ENCODE data around the gene MYLK3. TPM values are rescaled to one million over a fixed set of nuclear protein-coding genes. Genes with fewer than 3 reads are reported as not detected.
A peak's percentile ranks its signal among the peaks of the same experiment; 100 is the strongest.

Gene MYLK3
- total RNA-seq, 4 donors from 2014 or later = 0.33 to 1.2 (median 0.57) TPM

DNA sequence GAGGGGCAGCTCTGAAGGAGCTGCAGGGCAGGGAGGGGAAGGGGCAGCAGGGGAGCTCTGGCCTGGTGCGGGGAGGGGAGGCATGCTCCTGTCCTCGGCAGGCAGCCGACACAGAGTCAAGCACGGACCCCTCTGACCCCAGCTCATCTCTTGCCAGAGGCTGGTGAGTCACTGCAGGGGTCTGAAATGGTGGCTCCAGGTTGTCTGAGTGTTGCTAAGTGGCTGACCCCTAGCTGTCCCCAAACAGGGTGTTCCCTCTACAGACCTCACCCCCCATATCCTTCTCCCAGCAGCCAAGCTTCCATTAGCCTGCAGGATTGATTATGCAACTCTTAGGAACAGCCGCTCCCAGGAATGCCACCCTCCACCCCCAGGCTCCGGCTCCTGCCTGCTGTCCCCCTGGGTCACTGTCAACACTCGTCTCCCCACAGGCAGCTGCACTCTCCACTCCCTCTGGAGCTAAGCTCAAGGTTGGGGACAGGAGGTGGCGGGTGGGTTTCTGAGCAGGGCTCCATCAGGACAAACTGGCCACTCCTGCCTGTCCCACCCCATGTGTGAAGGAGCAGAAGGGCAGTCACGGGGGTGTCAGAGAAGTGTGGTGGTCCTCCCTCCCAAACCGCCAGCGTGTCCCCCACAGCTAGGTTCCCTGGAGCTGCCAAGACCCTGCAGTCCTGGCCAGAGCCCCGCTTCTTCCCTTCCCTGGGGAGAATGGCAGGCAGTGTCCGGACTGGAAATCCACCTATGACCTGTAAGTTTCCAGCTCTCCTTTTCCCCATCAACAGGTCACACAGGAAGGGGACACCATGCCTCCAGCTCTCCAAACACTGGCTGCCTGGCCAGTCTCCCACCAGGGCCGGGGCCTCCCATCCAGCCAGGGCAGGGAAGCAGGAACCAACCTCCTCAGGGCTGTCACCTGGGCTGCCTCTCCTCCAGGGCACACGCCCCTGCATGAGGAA is 1.0 kb downstream of the MYLK3 start:
- H3K27ac ChIP-seq (replicated peaks in 1 of 4) = no peak overlapping the region
- WGBS = 87% methylated on average over 9 of the region's 15 CpGs
- H3K27me3 ChIP-seq = peaks cover 0 to 17% (median 0%) of the 10 kb centered on the region in 4 donors

DNA sequence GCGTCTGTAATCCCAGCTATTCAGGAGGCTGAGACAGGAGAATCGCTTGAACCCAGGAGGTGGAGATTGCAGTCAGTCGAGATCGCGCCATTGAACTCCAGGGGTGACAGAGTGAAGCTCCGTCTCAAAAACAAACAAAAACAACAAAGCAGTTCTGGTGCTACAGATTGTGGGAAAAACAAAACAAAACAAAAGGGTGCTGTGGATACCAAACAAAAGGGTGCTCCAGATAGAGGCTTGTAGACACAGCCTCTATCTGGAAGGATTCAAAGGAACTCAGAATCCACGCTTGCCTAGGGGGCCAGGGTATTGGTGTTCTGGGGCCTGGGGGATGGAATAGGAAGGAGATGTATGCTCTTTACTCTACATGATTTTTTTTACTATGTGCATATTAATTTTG is 2.5 kb downstream of the MYLK3 start:
- 82% methylated on average over 7 of the region's 7 CpGs for WGBS
- H3K27ac ChIP-seq (replicated peaks in 1 of 4) = no peak overlapping the region
- TF ChIP-seq POLR2AphosphoS5 (IDR thresholded peaks at IDR 0.05) (no peak), EP300 (IDR thresholded peaks at IDR 0.05) (no peak), POLR2A (IDR thresholded peaks at IDR 0.05; ENCODE audit: low read depth) (no peak)
- TF ChIP-seq, protein P1, sequence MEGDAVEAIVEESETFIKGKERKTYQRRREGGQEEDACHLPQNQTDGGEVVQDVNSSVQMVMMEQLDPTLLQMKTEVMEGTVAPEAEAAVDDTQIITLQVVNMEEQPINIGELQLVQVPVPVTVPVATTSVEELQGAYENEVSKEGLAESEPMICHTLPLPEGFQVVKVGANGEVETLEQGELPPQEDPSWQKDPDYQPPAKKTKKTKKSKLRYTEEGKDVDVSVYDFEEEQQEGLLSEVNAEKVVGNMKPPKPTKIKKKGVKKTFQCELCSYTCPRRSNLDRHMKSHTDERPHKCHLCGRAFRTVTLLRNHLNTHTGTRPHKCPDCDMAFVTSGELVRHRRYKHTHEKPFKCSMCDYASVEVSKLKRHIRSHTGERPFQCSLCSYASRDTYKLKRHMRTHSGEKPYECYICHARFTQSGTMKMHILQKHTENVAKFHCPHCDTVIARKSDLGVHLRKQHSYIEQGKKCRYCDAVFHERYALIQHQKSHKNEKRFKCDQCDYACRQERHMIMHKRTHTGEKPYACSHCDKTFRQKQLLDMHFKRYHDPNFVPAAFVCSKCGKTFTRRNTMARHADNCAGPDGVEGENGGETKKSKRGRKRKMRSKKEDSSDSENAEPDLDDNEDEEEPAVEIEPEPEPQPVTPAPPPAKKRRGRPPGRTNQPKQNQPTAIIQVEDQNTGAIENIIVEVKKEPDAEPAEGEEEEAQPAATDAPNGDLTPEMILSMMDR (IDR thresholded peaks at IDR 0.05) = no peak

More for the DNA sequence above, 1.0 kb downstream of the MYLK3 start:
- DNase-seq (ENCODE audit: extremely low spot score) = no peak
- intact Hi-C loops (cut with DNase I) = no loop called here
- Histone ChIP-seq H3K36me3 (no peaks in the 10 kb centered on the region), H3K9me3 (no peaks in the 10 kb centered on the region), H3K4me1 (peaks cover 0 to 10% (median 7%) of the 10 kb centered on the region in 4 donors), H3K4me3 (no peak overlapping the region)
- TF ChIP-seq EP300 (IDR thresholded peaks at IDR 0.05) (no peak), POLR2A (IDR thresholded peaks at IDR 0.05; ENCODE audit: low read depth) (no peak), POLR2AphosphoS5 (IDR thresholded peaks at IDR 0.05) (no peak)
- TF ChIP-seq, protein P1 (IDR thresholded peaks at IDR 0.05) = no peak

GRCh38 chr16:46743232-46743719 is 4.9 kb downstream of the MYLK3 start:
- DNase-seq (ENCODE audit: extremely low spot score) = no peak
- intact Hi-C loops (cut with DNase I) = no loop called here
- Histone ChIP-seq H3K4me1 (peaks cover 0 to 10% (median 3%) of the 10 kb centered on the region in 4 donors), H3K27me3 (peaks cover 0 to 17% (median 0%) of the 10 kb centered on the region in 4 donors), H3K36me3 (peaks cover 0 to 8% (median 0%) of the 10 kb centered on the region in 4 donors), H3K27ac (replicated peaks in 1 of 4) (peak overlapping the region in 1 of 4 donors; percentile 5), H3K4me3 (no peak overlapping the region), H3K9me3 (no peaks in the 10 kb centered on the region)
- 26% methylated on average over 10 of the region's 10 CpGs for WGBS
- TF ChIP-seq, protein P1 (IDR thresholded peaks at IDR 0.05) = no peak
- TF ChIP-seq POLR2A (IDR thresholded peaks at IDR 0.05; ENCODE audit: low read depth) (no peak), POLR2AphosphoS5 (IDR thresholded peaks at IDR 0.05) (no peak), EP300 (IDR thresholded peaks at IDR 0.05) (no peak)

More for the DNA sequence above, 2.5 kb downstream of the MYLK3 start:
- DNase-seq (ENCODE audit: extremely low spot score) = no peak
- no peaks in the 10 kb centered on the region for H3K9me3 ChIP-seq
- no peaks in the 10 kb centered on the region for H3K36me3 ChIP-seq
- peaks cover 0 to 17% (median 0%) of the 10 kb centered on the region in 4 donors for H3K27me3 ChIP-seq
- H3K4me3 ChIP-seq = no peak overlapping the region
- intact Hi-C loops (cut with DNase I) = no loop called here
- H3K4me1 ChIP-seq = peaks cover 0 to 10% (median 7%) of the 10 kb centered on the region in 4 donors

DNA sequence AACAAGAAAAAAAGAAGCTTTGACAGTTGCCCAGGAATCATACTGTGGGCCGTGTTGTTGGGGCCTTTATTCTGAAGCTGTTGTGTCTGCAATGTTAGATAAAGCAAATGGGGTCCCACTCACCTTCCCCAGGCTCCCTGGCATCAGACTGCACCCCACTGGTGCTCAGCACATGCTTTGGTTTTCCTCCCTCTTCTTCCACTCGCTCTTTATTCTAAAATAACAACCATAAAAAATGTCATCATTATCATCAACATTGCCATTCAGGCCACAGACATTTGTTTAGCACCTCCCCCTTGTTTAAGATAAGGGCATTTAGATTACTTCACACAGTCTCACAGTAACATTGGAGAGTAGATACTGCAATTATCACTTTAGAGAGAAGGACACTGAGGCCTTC is 8.2 kb downstream of the MYLK3 start:
- peaks cover 0 to 20% (median 0%) of the 10 kb centered on the region in 4 donors for H3K36me3 ChIP-seq
- H3K4me3 ChIP-seq = no peak overlapping the region
- WGBS = 65% methylated on average over 2 of the region's 2 CpGs
- no peak overlapping the region for H3K27ac ChIP-seq (replicated peaks in 1 of 4)
- peaks cover 0 to 10% (median 0%) of the 10 kb centered on the region in 4 donors for H3K4me1 ChIP-seq
- no peak for TF ChIP-seq EP300 (IDR thresholded peaks at IDR 0.05)
- TF ChIP-seq, protein P1 (IDR thresholded peaks at IDR 0.05) = no peak
- TF ChIP-seq POLR2A (IDR thresholded peaks at IDR 0.05; ENCODE audit: low read depth) = no peak
- TF ChIP-seq POLR2AphosphoS5 (IDR thresholded peaks at IDR 0.05) = no peak
- no peaks in the 10 kb centered on the region for H3K27me3 ChIP-seq
- intact Hi-C loops (cut with DNase I) = no loop called here
- no peaks in the 10 kb centered on the region for H3K9me3 ChIP-seq
- DNase-seq (ENCODE audit: extremely low spot score) = no peak
